ENCODE results near the gene UNC5A.

The UNC5A gene

DNA sequence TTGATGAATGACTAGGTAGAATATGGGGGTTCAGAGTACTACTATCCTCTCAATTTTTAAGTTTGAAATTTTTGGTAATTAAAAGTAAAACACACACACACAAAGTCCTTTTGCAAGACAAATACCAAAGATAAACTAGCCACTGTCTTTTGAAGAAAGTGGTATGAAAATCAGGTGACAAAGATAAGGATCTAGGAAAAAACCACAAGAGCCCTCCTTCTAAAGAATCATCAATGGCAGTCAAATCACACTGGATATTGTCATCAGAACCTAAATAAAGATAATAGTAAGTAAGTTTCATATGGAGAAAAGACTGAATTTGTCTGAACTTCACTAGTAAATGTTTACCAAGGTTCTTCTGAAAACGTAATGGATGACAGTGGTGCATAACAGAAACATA, 119.3 kb downstream of the UNC5A start:
- Histone ChIP-seq H3K9me3 (ENCODE audit: control insufficient read depth, insufficient read depth, low read depth, low read length) (no peaks in the 10 kb centered on the region), H3K4me3 (ENCODE audit: low read depth, low read length) (no peak overlapping the region), H3K4me1 (ENCODE audit: control insufficient read depth, insufficient read depth, low read length) (no peaks in the 10 kb centered on the region), H3K27ac (ENCODE audit: extremely low read depth, low read depth, low read length) (no peak overlapping the region), H3K36me3 (ENCODE audit: control insufficient read depth in 2 of 2, insufficient read depth in 1 of 2, low read length in 2 of 2) (peaks cover 9 to 33% of the 10 kb centered on the region in 2 experiments; a peak in 2 of 3 replicates)
- ChIA-PET POLR2A (no interaction called here), CTCF (no interaction called here)
- TF ChIP-seq REPIN1 (tag by site-specific recombination; IDR thresholded peaks at IDR 0.05; ENCODE audit: low read depth) (no peak), ZNF214 (tag by site-specific recombination; IDR thresholded peaks at IDR 0.05; ENCODE audit: borderline replicate concordance) (no peak), KLF16 (tag by site-specific recombination; IDR thresholded peaks at IDR 0.05) (no peak), ZNF473 (tag by site-specific recombination; IDR thresholded peaks at IDR 0.05) (no peak), ZNF76 (tag by site-specific recombination; IDR thresholded peaks at IDR 0.05; ENCODE audit: borderline replicate concordance, low read depth) (no peak), ZNF830 (tag by site-specific recombination; IDR thresholded peaks at IDR 0.05; ENCODE audit: low read depth) (no peak), ZBTB21 (tag by site-specific recombination; IDR thresholded peaks at IDR 0.05) (no peak), SCRT2 (tag by site-specific recombination; IDR thresholded peaks at IDR 0.05) (no peak), ZFP3 (tag by site-specific recombination; IDR thresholded peaks at IDR 0.05; ENCODE audit: low read depth) (no peak), BCL11A (tag by site-specific recombination; IDR thresholded peaks at IDR 0.05; ENCODE audit: low read depth) (no peak)
- TF ChIP-seq, protein P1, sequence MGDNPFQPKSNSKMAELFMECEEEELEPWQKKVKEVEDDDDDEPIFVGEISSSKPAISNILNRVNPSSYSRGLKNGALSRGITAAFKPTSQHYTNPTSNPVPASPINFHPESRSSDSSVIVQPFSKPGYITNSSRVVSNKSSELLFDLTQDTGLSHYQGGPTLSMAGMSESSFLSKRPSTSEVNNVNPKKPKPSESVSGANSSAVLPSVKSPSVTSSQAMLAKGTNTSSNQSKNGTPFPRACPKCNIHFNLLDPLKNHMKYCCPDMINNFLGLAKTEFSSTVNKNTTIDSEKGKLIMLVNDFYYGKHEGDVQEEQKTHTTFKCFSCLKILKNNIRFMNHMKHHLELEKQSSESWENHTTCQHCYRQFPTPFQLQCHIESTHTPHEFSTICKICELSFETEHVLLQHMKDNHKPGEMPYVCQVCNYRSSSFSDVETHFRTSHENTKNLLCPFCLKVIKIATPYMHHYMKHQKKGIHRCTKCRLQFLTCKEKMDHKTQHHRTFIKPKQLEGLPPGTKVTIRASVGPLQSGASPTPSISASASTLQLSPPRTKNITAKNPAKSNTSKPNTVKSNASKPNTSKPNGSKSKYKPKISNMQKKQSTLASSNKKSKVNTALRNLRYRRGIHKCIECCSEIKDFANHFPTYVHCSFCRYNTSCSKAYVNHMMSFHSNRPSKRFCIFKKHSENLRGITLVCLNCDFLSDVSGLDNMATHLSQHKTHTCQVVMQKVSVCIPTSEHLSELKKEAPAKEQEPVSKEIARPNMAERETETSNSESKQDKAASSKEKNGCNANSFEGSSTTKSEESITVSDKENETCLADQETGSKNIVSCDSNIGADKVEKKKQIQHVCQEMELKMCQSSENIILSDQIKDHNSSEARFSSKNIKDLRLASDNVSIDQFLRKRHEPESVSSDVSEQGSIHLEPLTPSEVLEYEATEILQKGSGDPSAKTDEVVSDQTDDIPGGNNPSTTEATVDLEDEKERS (tag by site-specific recombination; IDR thresholded peaks at IDR 0.05), result no peak
- TF ChIP-seq, protein P2, sequence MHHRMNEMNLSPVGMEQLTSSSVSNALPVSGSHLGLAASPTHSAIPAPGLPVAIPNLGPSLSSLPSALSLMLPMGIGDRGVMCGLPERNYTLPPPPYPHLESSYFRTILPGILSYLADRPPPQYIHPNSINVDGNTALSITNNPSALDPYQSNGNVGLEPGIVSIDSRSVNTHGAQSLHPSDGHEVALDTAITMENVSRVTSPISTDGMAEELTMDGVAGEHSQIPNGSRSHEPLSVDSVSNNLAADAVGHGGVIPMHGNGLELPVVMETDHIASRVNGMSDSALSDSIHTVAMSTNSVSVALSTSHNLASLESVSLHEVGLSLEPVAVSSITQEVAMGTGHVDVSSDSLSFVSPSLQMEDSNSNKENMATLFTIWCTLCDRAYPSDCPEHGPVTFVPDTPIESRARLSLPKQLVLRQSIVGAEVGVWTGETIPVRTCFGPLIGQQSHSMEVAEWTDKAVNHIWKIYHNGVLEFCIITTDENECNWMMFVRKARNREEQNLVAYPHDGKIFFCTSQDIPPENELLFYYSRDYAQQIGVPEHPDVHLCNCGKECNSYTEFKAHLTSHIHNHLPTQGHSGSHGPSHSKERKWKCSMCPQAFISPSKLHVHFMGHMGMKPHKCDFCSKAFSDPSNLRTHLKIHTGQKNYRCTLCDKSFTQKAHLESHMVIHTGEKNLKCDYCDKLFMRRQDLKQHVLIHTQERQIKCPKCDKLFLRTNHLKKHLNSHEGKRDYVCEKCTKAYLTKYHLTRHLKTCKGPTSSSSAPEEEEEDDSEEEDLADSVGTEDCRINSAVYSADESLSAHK (tag by site-specific recombination; IDR thresholded peaks at IDR 0.05), result no peak
